Mesodermal cell (in vitro differentiated cells): Measurements from ENCODE around the gene METTL25B. TPM values are rescaled to one million over a fixed set of nuclear protein-coding genes. Genes with fewer than 3 reads are reported as not detected.

Source experiments
- H3K27ac ChIP-seq: 2 replicates; pipeline ENCODE4 v1.7.0; 2013; ENCODE audit warnings: mild to moderate bottlenecking, low read depth, low read length, moderate library complexity; ENCODE audit not compliant: severe bottlenecking
- H3K36me3 ChIP-seq: 2 replicates; pipeline ENCODE4 v1.7.1; 2013; ENCODE audit warnings: mild to moderate bottlenecking, low read length, moderate library complexity; ENCODE audit not compliant: control insufficient read depth, insufficient read depth
- H3K4me1 ChIP-seq: one replicate; pipeline ENCODE4 v1.7.1; 2013; ENCODE audit warnings: mild to moderate bottlenecking, low read length; ENCODE audit not compliant: insufficient read depth, control insufficient read depth, poor library complexity, severe bottlenecking
- H3K4me3 ChIP-seq: 2 replicates; pipeline ENCODE4 v1.7.0; 2013; ENCODE audit warnings: low read length, control low read depth, mild to moderate bottlenecking; ENCODE audit not compliant: insufficient read depth, poor library complexity, severe bottlenecking; ENCODE audit errors: extremely low read depth
- H3K9me3 ChIP-seq: 2 replicates; pipeline ENCODE4 v1.7.1; 2013; ENCODE audit warnings: mild to moderate bottlenecking, low read length, moderate library complexity; ENCODE audit not compliant: control insufficient read depth
- WGBS, 2 experiments: methylation state at CpG; one replicate each; pipeline ENCODE4 v1.1.5; 2013; ENCODE audit warnings: missing lambda C conversion rate in 2 of 2; ENCODE audit not compliant: insufficient coverage in 2 of 2; 5-methylcytosine and 5-hydroxymethylcytosine counted together
- polyA plus RNA-seq, 2 experiments: library from polyadenylated mRNA; stranded (reverse); fragments of 50-300 nt; gene quantifications; one replicate each; pipeline ENCODE4 v1.2.3, GENCODE V29; 2013

METTL25B gene
- 31.7 TPM for polyA plus RNA-seq (2013, experiment 1 of 2)
- 24.9 TPM for polyA plus RNA-seq (2013, experiment 2 of 2)

GRCh38 chr1:156727926-156728598 lies at the start of gene METTL25B:
TSS of gene METTL25B (plus strand) at chr1:156728469. CDS start at chr1:156729105, 636 bp downstream.
- Histone ChIP-seq H3K9me3 (no peaks in the 10 kb centered on the region), H3K27ac (peak within 1 kb of the TSS; percentile 93), H3K4me3 (peak within 1 kb of the TSS; percentile 86), H3K36me3 (peaks cover 37% of the 10 kb centered on the region), H3K4me1 (peaks cover 24% of the 10 kb centered on the region)
- 0% methylated on average over 25 to 28 of the region's 46 CpGs for WGBS, 2 experiments

GRCh38 chr1:156680056-156680455 lies 48.2 kb upstream of the METTL25B start:
- H3K9me3 ChIP-seq: no peaks in the 10 kb centered on the region
- H3K27ac ChIP-seq: no peak overlapping the region
- WGBS, 2 experiments: 100% methylated on average over 1 of the region's 2 CpGs

GRCh38 chr1:156681196-156681960 lies 46.9 kb upstream of the METTL25B start:
- no peaks in the 10 kb centered on the region for H3K9me3 ChIP-seq
- H3K36me3 ChIP-seq: no peaks in the 10 kb centered on the region
- peaks cover 8% of the 10 kb centered on the region for H3K4me1 ChIP-seq
- H3K27ac ChIP-seq: no peak overlapping the region
- H3K4me3 ChIP-seq: no peak overlapping the region
- WGBS, 2 experiments: 95 to 96% methylated on average over 6 of the region's 8 CpGs

More at GRCh38 chr1:156680056-156680455, 48.2 kb upstream of the METTL25B start:
- Histone ChIP-seq H3K36me3 (peaks cover 5% of the 10 kb centered on the region), H3K4me1 (peaks cover 8% of the 10 kb centered on the region), H3K4me3 (no peak overlapping the region)

GRCh38 chr1:156682166-156682890 lies 45.9 kb upstream of the METTL25B start:
- Histone ChIP-seq H3K36me3 (no peaks in the 10 kb centered on the region), H3K4me3 (no peak overlapping the region), H3K4me1 (peaks cover 8% of the 10 kb centered on the region), H3K9me3 (no peaks in the 10 kb centered on the region), H3K27ac (no peak overlapping the region)
- 75 to 100% methylated on average over 1 to 3 of the region's 5 CpGs for WGBS, 2 experiments

- Histone ChIP-seq H3K9me3 (no peaks in the 10 kb centered on the region), H3K27ac (no peak overlapping the region), H3K4me1 (peaks cover 4% of the 10 kb centered on the region), H3K36me3 (no peaks in the 10 kb centered on the region), H3K4me3 (no peak overlapping the region)
- WGBS, 2 experiments: 76 to 83% methylated on average over 3 to 4 of the region's 5 CpGs
Observed at GRCh38 chr1:156684227-156684782, 44.0 kb upstream of the METTL25B start.

- Histone ChIP-seq H3K4me3 (no peak overlapping the region), H3K4me1 (peaks cover 44% of the 10 kb centered on the region), H3K27ac (peak overlapping the region; percentile 36), H3K9me3 (no peaks in the 10 kb centered on the region), H3K36me3 (no peaks in the 10 kb centered on the region)
- 2% methylated on average over 22 to 23 of the region's 23 CpGs for WGBS, 2 experiments
Observed at GRCh38 chr1:156689035-156689952, 39.0 kb upstream of the METTL25B start.

- 26 to 37% methylated on average over 6 to 9 of the region's 10 CpGs for WGBS, 2 experiments
- Histone ChIP-seq H3K36me3 (no peaks in the 10 kb centered on the region), H3K9me3 (no peaks in the 10 kb centered on the region), H3K4me3 (no peak overlapping the region), H3K27ac (no peak overlapping the region), H3K4me1 (peaks cover 46% of the 10 kb centered on the region)
Observed at GRCh38 chr1:156689953-156690674, 38.2 kb upstream of the METTL25B start.

- H3K27ac ChIP-seq: no peak overlapping the region
- no peak overlapping the region for H3K4me3 ChIP-seq
- H3K4me1 ChIP-seq: peaks cover 46% of the 10 kb centered on the region
- H3K9me3 ChIP-seq: no peaks in the 10 kb centered on the region
- 64 to 74% methylated on average over 6 to 8 of the region's 8 CpGs for WGBS, 2 experiments
- no peaks in the 10 kb centered on the region for H3K36me3 ChIP-seq
Observed at GRCh38 chr1:156690675-156691036, 37.6 kb upstream of the METTL25B start.

GRCh38 chr1:156691191-156691590 lies 37.1 kb upstream of the METTL25B start:
- Histone ChIP-seq H3K4me1 (peaks cover 46% of the 10 kb centered on the region), H3K27ac (peak overlapping the region; percentile 36), H3K9me3 (no peaks in the 10 kb centered on the region), H3K36me3 (no peaks in the 10 kb centered on the region), H3K4me3 (no peak overlapping the region)
- WGBS, 2 experiments: 33 to 72% methylated on average over 1 to 3 of the region's 10 CpGs
